H9 (cell line): Measurements from ENCODE around the gene TUBGCP6. TPM values are rescaled to one million over a fixed set of nuclear protein-coding genes. Genes with fewer than 3 reads are reported as not detected.

ENCODE experiments used
- DNase-seq: peaks from one replicate; pipeline ENCODE4 v3.0.0-alpha.2; 2017
- H2AFZ ChIP-seq: one replicate; pipeline ENCODE4 v1.6.1; 2013; ENCODE audit warnings: mild to moderate bottlenecking, low read length, control low read depth, moderate library complexity
- H2AK5ac ChIP-seq: 2 replicates; pipeline ENCODE4 v1.6.1; 2013; ENCODE audit warnings: low read length, control low read depth, mixed read lengths; ENCODE audit not compliant: insufficient read length
- H2BK120ac ChIP-seq: one replicate; pipeline ENCODE4 v1.6.1; 2013; ENCODE audit warnings: low read depth, mild to moderate bottlenecking, low read length, control low read depth, inconsistent platforms; ENCODE audit not compliant: poor library complexity, severe bottlenecking
- H2BK12ac ChIP-seq: 2 replicates; pipeline ENCODE4 v1.6.1; 2013; ENCODE audit warnings: low read length, control low read depth, mixed read lengths, low read depth; ENCODE audit not compliant: insufficient read length
- H2BK15ac ChIP-seq: 2 replicates; pipeline ENCODE4 v1.6.1; 2013; ENCODE audit warnings: low read depth, low read length, control low read depth
- H2BK20ac ChIP-seq: one replicate; pipeline ENCODE4 v1.6.1; 2013; ENCODE audit warnings: low read depth, mild to moderate bottlenecking, low read length, control low read depth, inconsistent platforms; ENCODE audit not compliant: poor library complexity, severe bottlenecking
- H2BK5ac ChIP-seq: 2 replicates; pipeline ENCODE4 v1.6.1; 2013; ENCODE audit warnings: low read length, control low read depth, mixed read lengths; ENCODE audit not compliant: insufficient read length
- H3K14ac ChIP-seq: 2 replicates; pipeline ENCODE4 v1.6.1; 2013; ENCODE audit warnings: low read length, control low read depth; ENCODE audit not compliant: insufficient read depth
- H3K18ac ChIP-seq: 2 replicates; pipeline ENCODE4 v1.6.1; 2013; ENCODE audit warnings: low read depth, mild to moderate bottlenecking, mixed read lengths, low read length, control low read depth; ENCODE audit not compliant: insufficient read length
- H3K23ac ChIP-seq: 2 replicates; pipeline ENCODE4 v1.6.1; 2013; ENCODE audit warnings: low read length, control low read depth, mixed read lengths, low read depth; ENCODE audit not compliant: insufficient read length
- H3K23me2 ChIP-seq: 2 replicates; pipeline ENCODE4 v1.6.1; 2013; ENCODE audit warnings: low read depth, mild to moderate bottlenecking, mixed read lengths, low read length, control low read depth; ENCODE audit not compliant: insufficient read length, poor library complexity, severe bottlenecking
- H3K27ac ChIP-seq: 2 replicates; pipeline ENCODE4 v1.5.1; 2013; ENCODE audit warnings: low read length, control low read depth, mixed read lengths, low read depth; ENCODE audit not compliant: insufficient read length
- H3K27me3 ChIP-seq: 2 replicates; pipeline ENCODE4 v1.6.1; 2013; ENCODE audit warnings: low read length, control low read depth, inconsistent platforms; ENCODE audit not compliant: insufficient read depth
- H3K4ac ChIP-seq: 2 replicates; pipeline ENCODE4 v1.6.1; 2013; ENCODE audit warnings: low read depth, mild to moderate bottlenecking, control low read depth, inconsistent platforms, low read length, moderate library complexity
- H3K4me1 ChIP-seq: 2 replicates; pipeline ENCODE4 v1.6.1; 2013; ENCODE audit warnings: low read length, control low read depth, inconsistent platforms; ENCODE audit not compliant: insufficient read depth
- H3K4me2 ChIP-seq: 2 replicates; pipeline ENCODE4 v1.6.1; 2013; ENCODE audit warnings: low read length, control low read depth, mixed read lengths; ENCODE audit not compliant: insufficient read length, insufficient read depth
- H3K56ac ChIP-seq: 2 replicates; pipeline ENCODE4 v1.6.1; 2013; ENCODE audit warnings: low read depth, mild to moderate bottlenecking, mixed read lengths, low read length, control low read depth; ENCODE audit not compliant: insufficient read length
- H3K79me1 ChIP-seq: 2 replicates; pipeline ENCODE4 v1.6.1; 2013; ENCODE audit warnings: low read depth, mild to moderate bottlenecking, moderate library complexity, low read length, control low read depth, inconsistent platforms; ENCODE audit not compliant: insufficient read depth, poor library complexity, severe bottlenecking
- H3K79me2 ChIP-seq: 2 replicates; pipeline ENCODE4 v1.6.1; 2013; ENCODE audit warnings: low read length, control low read depth, inconsistent platforms; ENCODE audit not compliant: insufficient read depth
- H3K9ac ChIP-seq: 2 replicates; pipeline ENCODE4 v1.6.1; 2013; ENCODE audit warnings: low read length, control low read depth, mixed read lengths; ENCODE audit not compliant: insufficient read length; ENCODE audit errors: extremely low read depth
- H3K9me3 ChIP-seq: one replicate; pipeline ENCODE4 v1.6.1; 2013; ENCODE audit warnings: low read depth, low read length, inconsistent platforms; ENCODE audit not compliant: control insufficient read depth
- H3T11ph ChIP-seq: one replicate; pipeline ENCODE4 v1.6.1; 2013; ENCODE audit warnings: mild to moderate bottlenecking, low read length, control low read depth, inconsistent platforms
- H4K20me1 ChIP-seq: one replicate; pipeline ENCODE4 v1.6.1; 2013; ENCODE audit not compliant: control insufficient read depth, insufficient read length, insufficient read depth
- H4K5ac ChIP-seq: 2 replicates; pipeline ENCODE4 v1.6.1; 2013; ENCODE audit warnings: low read depth, mild to moderate bottlenecking, mixed read lengths, low read length, control low read depth; ENCODE audit not compliant: insufficient read length
- H4K8ac ChIP-seq: replicated peaks from 2 replicates; pipeline ENCODE4 v1.6.1; 2013; ENCODE audit warnings: low read length, control low read depth, mixed read lengths, low read depth; ENCODE audit not compliant: insufficient read length
- H4K91ac ChIP-seq: 2 replicates; pipeline ENCODE4 v1.6.1; 2013; ENCODE audit warnings: low read depth, mild to moderate bottlenecking, moderate library complexity, mixed read lengths, low read length, control low read depth; ENCODE audit not compliant: insufficient read length
- H3K27ac Mint-ChIP-seq, 3 experiments: 2 replicates in 2 of 3; 3 replicates in 1 of 3; pipeline ENCODE4 v1.8.0; 2020 to 2021; ENCODE audit warnings: mixed read lengths in 3 of 3, mild to moderate bottlenecking in 1 of 3, moderate library complexity in 1 of 3
- H3K27me3 Mint-ChIP-seq: 2 replicates; pipeline ENCODE4 v1.8.0; 2021; ENCODE audit warnings: low read depth, mild to moderate bottlenecking, moderate library complexity, mixed read lengths
- H3K36me3 Mint-ChIP-seq, 3 experiments: 2 replicates in 2 of 3; 3 replicates in 1 of 3; pipeline ENCODE4 v1.8.0; 2020 to 2021; ENCODE audit warnings: low read depth in 3 of 3, mixed read lengths in 3 of 3; ENCODE audit not compliant: insufficient read depth in 1 of 3
- H3K4me1 Mint-ChIP-seq, 2 experiments: 2 replicates each; pipeline ENCODE4 v1.8.0; 2020; ENCODE audit warnings: mixed read lengths in 2 of 2
- H3K4me3 Mint-ChIP-seq, 2 experiments: 2 replicates in 1 of 2; 3 replicates in 1 of 2; pipeline ENCODE4 v1.8.0; 2020 to 2021; ENCODE audit warnings: mild to moderate bottlenecking in 2 of 2, mixed read lengths in 2 of 2, moderate library complexity in 1 of 2
- H3K9me3 Mint-ChIP-seq, 2 experiments: 2 replicates in 1 of 2; 3 replicates in 1 of 2; pipeline ENCODE4 v1.8.0; 2020; ENCODE audit warnings: mild to moderate bottlenecking in 2 of 2, mixed read lengths in 2 of 2, moderate library complexity in 1 of 2
- CTCF ChIP-seq: fragments of 200-600 bp; sonication (generic); conservative IDR thresholded peaks from 3 replicates; pipeline ENCODE4 v1.8.0; 2021; ENCODE audit warnings: antibody characterized with exemption, mild to moderate bottlenecking
- WGBS: extraction: QIAGEN DNeasy Blood & Tissue Kit; methylation state at CpG from one replicate; pipeline ENCODE4 v1.1.7; 2013; ENCODE audit warnings: missing lambda C conversion rate, low lambda C conversion rate, mixed read lengths; ENCODE audit not compliant: insufficient read length; ENCODE audit errors: extremely low coverage; 5-methylcytosine and 5-hydroxymethylcytosine counted together
- total RNA-seq: library from RNA; stranded (reverse); gene quantifications from 2 replicates; pipeline ENCODE4 v1.2.1, GENCODE V29; 2021

Gene TUBGCP6
- total RNA-seq, 1 experiment from 2014 or later, result 29.0 TPM

DNA sequence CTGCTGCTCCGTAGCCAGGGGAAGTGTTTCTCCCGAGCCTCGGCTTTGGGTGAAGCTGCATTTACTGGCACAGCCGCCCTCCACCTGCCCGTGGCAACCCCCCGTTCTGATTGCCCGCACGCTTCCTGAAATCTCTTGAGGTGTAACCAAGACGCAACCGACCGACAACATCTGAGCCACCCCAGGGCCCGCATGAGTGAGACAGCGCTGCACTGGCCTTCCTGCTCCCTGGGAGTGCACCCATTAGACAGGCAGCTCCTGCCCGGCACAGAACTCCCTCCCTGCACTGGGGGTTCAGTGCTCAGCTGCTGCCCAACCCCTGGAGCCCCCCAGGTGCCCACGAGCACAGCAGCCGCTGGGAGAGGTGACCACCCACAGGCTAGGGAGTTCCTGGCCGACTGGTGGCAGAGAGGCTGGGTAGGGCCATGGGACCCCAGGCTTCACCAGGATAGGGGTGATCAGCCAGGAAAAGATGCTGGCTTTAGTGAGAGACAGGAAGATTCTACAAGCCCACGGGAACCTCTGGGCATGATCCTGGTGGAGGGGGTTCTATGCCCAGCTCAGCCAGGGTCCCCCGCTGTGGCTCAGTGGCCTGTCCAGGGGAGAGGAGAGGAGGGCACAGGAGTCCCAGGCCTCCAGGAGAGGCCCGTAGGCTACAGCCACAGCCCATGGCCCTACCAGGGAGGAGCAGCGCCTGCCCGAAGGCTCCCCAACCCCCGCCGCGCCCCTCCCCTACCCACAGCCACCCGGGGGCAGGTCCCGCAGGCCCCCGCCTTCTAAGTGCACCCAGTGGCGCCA is 48.0 kb upstream of the TUBGCP6 start:
- 0 out of 2 replicates have a peak overlapping the region, but pooled peaks have one; percentile 84 for H3K14ac ChIP-seq
- no peaks in the 10 kb centered on the region for H3K4me1 ChIP-seq
- H4K91ac ChIP-seq, result no peak overlapping the region
- no peak overlapping the region for H2BK5ac ChIP-seq
- H3T11ph ChIP-seq, result no peak overlapping the region
- no peak overlapping the region for H2BK12ac ChIP-seq
- peaks cover 2% of the 10 kb centered on the region for H3K79me1 ChIP-seq
- no peak overlapping the region for H2AK5ac ChIP-seq
- H3K4ac ChIP-seq, result peak overlapping the region; percentile 64; the same call in 1 of the 2 replicates
- H3K27me3 ChIP-seq, result no peaks in the 10 kb centered on the region
- no peak overlapping the region for H3K23ac ChIP-seq
- H3K36me3 Mint-ChIP-seq, result peaks cover 5 to 15% (median 15%) of the 10 kb centered on the region in 3 experiments; a peak in 6 of 7 replicates
- peak overlapping the region; percentile 40 to 67 for H3K4me3 Mint-ChIP-seq
- H2BK120ac ChIP-seq, result no peak overlapping the region
- H3K27me3 Mint-ChIP-seq, result no peaks in the 10 kb centered on the region
- TF ChIP-seq CTCF, result no peak
- no peaks in the 10 kb centered on the region for H3K23me2 ChIP-seq
- DNase-seq, result no peak
- peak overlapping the region; percentile 12 for H3K4me2 ChIP-seq
- no peaks in the 10 kb centered on the region; a peak in 1 of 5 replicates for H3K9me3 Mint-ChIP-seq
- H4K5ac ChIP-seq, result no peak overlapping the region
- H3K79me2 ChIP-seq, result peaks cover 3% of the 10 kb centered on the region; the same call in 1 of the 2 replicates
- no peak overlapping the region for H3K27ac ChIP-seq
- H3K56ac ChIP-seq, result no peak overlapping the region
- no peak overlapping the region for H4K8ac ChIP-seq
- no CpG with 5 or more reads among the region's 29 CpGs for WGBS
- H3K9ac ChIP-seq, result no peak overlapping the region
- H4K20me1 ChIP-seq, result no peaks in the 10 kb centered on the region
- H2AFZ ChIP-seq, result no peak overlapping the region
- peaks cover 15 to 25% of the 10 kb centered on the region in 2 experiments for H3K4me1 Mint-ChIP-seq
- H2BK15ac ChIP-seq, result no peak overlapping the region
- H3K9me3 ChIP-seq, result no peaks in the 10 kb centered on the region
- H3K18ac ChIP-seq, result peak overlapping the region; percentile 16
- H3K27ac Mint-ChIP-seq, result peak overlapping the region; percentile 56 to 96 (median 85)
- no peak overlapping the region for H2BK20ac ChIP-seq
